ENCODE measurements around the gene TMEM41B.
"Not testable (repeated sequence)": the region's sequence is repeated elsewhere in the genome, so short reads cannot be mapped to it uniquely, and the experiment has no call there.

The TMEM41B gene

DNA sequence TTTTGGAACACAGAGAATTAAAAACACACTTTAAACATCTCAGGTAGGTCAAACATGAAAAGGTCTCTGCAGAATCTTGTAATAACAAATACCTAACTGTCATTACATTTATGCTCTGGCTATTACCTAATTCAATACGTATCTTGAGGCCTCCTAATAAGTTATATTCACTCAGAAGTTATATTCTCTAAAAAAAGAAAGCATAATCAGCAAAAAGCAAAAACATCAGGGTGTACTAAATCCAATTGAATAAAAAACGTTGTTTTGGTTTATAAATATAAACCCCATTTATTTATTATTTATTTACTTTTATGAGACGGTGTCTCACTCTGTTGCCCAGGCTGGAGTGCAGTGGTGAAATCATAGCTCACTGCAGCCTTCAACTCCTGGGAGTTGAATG, 10.2 kb downstream of the TMEM41B start:
- no peak for DNase-seq (ENCODE audit: low spot score)

- peak; percentile 70 for DNase-seq (ENCODE audit: low spot score)
These were observed 11.9 kb downstream of the TMEM41B start for GRCh38 chr11:9302448-9302847.

- DNase-seq (ENCODE audit: low spot score), result no peak
These were observed 12.7 kb downstream of the TMEM41B start for GRCh38 chr11:9301720-9302119.

DNA sequence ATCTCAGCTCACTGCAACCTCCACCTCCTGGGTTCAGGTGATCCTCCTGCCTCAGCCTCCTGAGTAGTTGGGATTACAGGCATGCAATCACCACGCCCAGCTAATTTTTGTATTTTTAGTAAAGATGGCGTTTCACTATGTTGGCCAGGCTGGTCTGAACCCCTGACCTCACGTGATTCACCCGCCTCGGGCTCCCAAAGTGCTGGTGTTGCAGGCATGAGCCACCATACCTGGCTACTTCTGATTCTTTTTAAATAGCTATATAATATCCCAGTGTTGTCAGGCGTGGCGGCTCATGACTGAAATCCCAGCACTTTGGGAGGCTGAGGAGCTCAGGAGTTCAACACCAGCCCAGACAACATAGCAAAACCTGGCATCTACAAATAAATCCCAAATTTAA, 20.7 kb downstream of the TMEM41B start:
- no peak for DNase-seq (ENCODE audit: low spot score)

GRCh38 chr11:9285850-9286587, 28.4 kb downstream of the TMEM41B start:
- DNase-seq (ENCODE audit: low spot score), result no peak

DNA sequence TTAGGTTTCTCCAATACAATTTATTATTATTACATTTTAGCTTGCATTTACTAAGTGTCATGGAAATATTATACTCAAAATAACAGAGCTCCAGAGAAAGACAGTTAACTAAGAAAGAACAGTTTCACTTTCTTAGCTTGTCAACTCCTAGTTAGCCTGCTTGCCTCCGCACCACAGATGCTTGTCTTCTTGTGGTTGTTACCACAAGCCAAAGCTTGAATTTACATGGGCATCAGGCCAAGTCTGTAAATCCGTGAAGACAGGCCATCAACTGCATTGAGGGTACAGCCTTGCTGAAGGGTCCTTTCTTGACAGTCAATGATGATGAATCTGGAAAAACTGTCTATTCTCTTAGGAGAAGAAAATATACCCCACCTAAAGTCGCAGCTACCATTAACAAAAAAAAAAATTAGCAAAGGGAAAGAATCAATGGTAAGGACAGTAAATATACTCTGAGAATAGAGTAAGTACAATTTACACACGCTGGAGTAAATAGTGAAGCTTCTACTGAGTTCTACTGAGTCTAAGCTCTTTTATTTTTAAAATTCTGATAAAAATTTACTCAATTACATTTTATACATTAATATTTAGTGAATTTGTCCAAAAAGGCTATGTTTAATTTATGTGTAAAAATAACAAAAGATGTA, 33.6 kb downstream of the TMEM41B start:
- no peak for DNase-seq (ENCODE audit: low spot score)

GRCh38 chr11:9277176-9277575, 37.2 kb downstream of the TMEM41B start:
- DNase-seq (ENCODE audit: low spot score), result no peak

DNA sequence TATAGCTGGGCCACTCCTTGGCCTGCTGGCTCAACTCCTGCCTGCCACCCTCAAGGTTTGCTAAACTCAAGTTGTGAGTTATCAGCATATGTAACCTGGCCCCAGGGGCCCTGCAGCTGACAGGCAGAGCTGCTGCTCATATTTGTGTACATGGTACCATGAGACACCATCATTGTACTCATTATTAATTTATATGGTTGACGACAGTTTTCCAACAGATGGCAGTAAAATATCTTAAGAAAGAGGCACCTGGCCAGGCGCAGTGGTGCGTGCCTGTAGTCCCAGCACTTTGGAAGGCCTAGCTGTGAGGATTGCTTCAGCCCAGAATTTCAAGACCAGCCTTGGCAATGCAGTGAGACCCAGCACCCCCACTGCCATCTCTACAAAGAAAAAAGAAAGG, 37.8 kb downstream of the TMEM41B start:
- DNase-seq (ENCODE audit: low spot score), result no peak

GRCh38 chr11:9274499-9275258, 39.7 kb downstream of the TMEM41B start:
- no peak for DNase-seq (ENCODE audit: low spot score)

- DNase-seq (ENCODE audit: low spot score), result peak; percentile 34
These were observed 40.7 kb downstream of the TMEM41B start for GRCh38 chr11:9273376-9274336.

DNA sequence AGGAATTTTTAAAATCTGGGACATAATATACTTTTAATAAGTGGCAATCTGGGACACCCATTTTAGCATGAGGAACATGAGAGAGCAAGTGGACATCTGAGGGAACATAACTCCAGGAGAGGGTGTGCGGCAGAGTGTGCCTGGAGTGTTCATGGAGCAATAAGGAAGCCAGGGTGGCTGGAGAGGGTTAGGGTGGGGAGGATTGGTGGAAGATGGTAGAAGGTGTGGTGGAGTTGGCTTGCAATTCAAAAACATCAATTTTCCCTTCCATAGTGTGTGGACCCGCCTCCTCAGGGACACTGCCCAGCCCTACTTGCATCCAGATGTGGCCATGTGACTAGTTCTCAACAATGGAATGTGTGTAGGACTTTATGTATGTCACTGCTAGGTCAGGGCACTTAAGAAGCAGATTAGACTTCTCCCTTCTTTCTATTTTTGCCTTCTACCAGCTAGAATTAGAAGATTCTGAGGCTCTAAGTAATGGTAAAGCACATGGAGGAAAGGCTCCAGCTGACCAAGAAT, 44.8 kb downstream of the TMEM41B start:
- DNase-seq (ENCODE audit: low spot score), result peak; percentile 18

DNA sequence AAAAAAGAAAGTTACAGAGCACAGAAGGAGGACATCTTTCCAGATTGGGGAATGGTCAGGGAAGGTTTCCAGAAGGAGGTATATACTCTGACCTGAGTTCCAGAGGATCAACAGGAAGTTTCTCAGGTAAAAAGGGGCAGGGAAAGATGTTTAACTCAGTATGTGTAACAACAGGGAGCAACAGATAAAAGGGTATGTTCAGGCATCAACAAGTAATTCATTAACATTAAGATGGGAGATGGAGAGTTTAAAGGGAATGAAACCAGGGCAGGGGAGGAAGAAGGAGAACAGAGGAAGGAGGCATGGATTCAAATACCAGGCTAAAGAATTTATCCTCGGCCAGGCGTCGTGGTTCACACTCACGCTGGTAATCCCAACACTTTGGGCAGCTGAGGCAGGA, 46.7 kb downstream of the TMEM41B start:
- no peak for DNase-seq (ENCODE audit: low spot score)

GRCh38 chr11:9266926-9267325, 47.5 kb downstream of the TMEM41B start:
- DNase-seq (ENCODE audit: low spot score), result no peak

- no peak for DNase-seq (ENCODE audit: low spot score)
These were observed 48.2 kb downstream of the TMEM41B start for GRCh38 chr11:9266132-9266736.

DNA sequence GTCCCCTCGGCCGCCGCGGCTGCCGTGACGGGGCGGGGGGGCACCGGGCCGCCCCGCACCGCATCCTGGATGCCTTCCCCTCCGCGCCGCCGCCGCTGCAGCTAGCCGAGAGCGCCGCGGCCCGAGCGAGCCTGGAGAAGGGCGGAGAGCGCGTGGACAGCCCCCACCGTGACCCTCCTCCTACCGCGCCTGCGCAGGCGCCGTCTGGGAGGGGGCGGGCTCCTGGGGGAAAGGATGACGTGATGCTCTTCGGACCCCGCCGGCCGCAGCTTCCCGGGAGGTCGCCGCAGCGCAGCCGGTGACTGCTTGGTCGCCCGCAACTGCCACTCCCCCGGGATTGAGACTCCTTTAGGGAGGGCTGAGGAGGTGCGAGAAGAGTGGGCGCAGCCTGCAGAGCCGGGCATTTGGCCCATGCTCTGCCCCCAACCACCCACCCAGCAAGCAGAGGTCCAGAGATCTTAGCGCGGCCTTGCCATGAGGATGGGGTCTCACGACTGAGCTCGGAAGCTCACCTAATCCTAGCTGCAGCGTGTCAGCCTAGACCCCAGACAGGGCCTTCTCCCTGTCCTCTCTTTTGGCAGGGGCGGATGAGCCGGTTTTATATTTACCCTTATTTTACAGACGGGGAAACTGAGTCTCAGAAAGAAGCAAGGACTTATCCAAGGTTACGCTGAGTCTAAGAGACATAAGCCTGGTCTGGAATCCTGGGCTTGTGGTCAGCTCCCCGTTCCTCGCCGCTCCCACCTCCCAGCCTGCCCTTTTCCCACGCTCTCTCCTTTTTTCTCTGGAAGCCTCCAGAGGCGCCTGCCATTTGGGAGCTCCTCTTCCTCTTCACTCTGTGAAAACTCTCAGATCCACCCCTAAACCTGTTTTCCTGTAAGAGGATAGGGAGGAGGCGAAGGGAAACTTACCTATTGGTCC, 48.9 kb downstream of the TMEM41B start, which contains the start of gene DENND5A:
TSS of gene DENND5A (minus strand) at position 140 of the 921 bp plus-strand sequence. CDS start 281 bp downstream, outside the sequence.
- peak; percentile 100 for DNase-seq (ENCODE audit: low spot score)

- DNase-seq (ENCODE audit: low spot score), result peak; percentile 70
These were observed 49.8 kb downstream of the TMEM41B start for GRCh38 chr11:9264316-9265210.

DNA sequence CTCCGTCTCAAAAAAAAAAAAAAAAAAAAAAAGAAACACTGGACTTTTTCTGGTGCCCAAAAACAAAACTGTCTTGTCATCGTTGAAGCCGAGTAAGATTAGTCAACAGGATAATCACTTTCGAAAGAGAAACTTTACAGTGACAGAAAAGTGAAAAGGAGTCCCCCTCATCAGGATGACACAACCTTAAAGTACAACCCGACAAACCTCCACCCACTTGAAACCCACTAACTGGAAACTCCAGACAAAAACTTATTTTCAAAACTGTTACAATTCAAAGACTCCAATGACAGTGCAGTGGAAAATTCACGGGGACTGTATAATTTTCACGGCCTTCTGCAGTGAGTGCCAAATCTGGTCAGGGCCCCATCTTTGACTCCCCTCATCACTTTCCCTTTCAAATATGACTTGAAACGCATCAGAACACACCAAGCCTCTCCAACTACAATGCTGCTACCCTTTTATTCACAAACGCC, 50.5 kb downstream of the TMEM41B start:
- peak; percentile 34 for DNase-seq (ENCODE audit: low spot score)

- DNase-seq (ENCODE audit: low spot score), result not testable (repeated sequence)
These were observed 53.6 kb downstream of the TMEM41B start for GRCh38 chr11:9260838-9261146.

All from AG20443 (cell line).